HEK293 (cell line): Measurements from ENCODE around the gene EPHB1.

Source experiments
- CTCF ChIP-seq: fragments of 450-650 bp; formaldehyde crosslinking; IDR thresholded peaks from 2 replicates; pipeline ENCODE4 v1.5.1; 2016; ENCODE audit warnings: missing biosample characterization, missing genetic modification characterization
- HOXA7 ChIP-seq: sonication (generic); formaldehyde crosslinking; IDR thresholded peaks from 2 replicates; pipeline ENCODE4 v1.8.1; 2022; ENCODE audit warnings: missing genetic modification reagents, borderline replicate concordance
- SETDB1 ChIP-seq: IDR thresholded peaks from one replicate; pipeline ENCODE4 v1.6.1; 2017; ENCODE audit warnings: mild to moderate bottlenecking, low read length, moderate library complexity, mixed read lengths; ENCODE audit not compliant: insufficient read length
- ZBTB49 ChIP-seq: fragments of 450-650 bp; formaldehyde crosslinking; IDR thresholded peaks from 2 replicates; pipeline ENCODE4 v1.5.1; 2016; ENCODE audit warnings: missing biosample characterization, missing genetic modification characterization, low read depth
- ZNF10 ChIP-seq: fragments of 450-650 bp; formaldehyde crosslinking; IDR thresholded peaks from 2 replicates; pipeline ENCODE4 v1.5.1; 2017; ENCODE audit warnings: missing biosample characterization, missing genetic modification characterization
- ZNF114 ChIP-seq: fragments of 450-650 bp; formaldehyde crosslinking; IDR thresholded peaks from 2 replicates; pipeline ENCODE4 v1.5.0; 2017; ENCODE audit warnings: missing biosample characterization, missing genetic modification characterization
- ZNF239 ChIP-seq: fragments of 450-650 bp; formaldehyde crosslinking; IDR thresholded peaks from 2 replicates; pipeline ENCODE4 v1.5.1; 2016; ENCODE audit warnings: missing biosample characterization, missing genetic modification characterization
- ZNF274 ChIP-seq, 2 experiments: fragments of 200-500 bp in 1 of 2; fragments of 450-650 bp in 1 of 2; sonication (Bioruptor generic) in 1 of 2; formaldehyde crosslinking in 1 of 2; IDR thresholded peaks; 2 replicates each; pipeline versions ENCODE4 v1.5.1 to v1.6.1; 2014 to 2016; ENCODE audit warnings: borderline replicate concordance in 1 of 2, inconsistent platforms in 1 of 2, low read length in 1 of 2, missing biosample characterization in 1 of 2, missing genetic modification characterization in 1 of 2
- ZNF48 ChIP-seq: fragments of 450-650 bp; formaldehyde crosslinking; IDR thresholded peaks from 2 replicates; pipeline ENCODE4 v1.5.1; 2016; ENCODE audit warnings: missing biosample characterization, missing genetic modification characterization
- ZNF544 ChIP-seq: fragments of 450-650 bp; formaldehyde crosslinking; IDR thresholded peaks from 2 replicates; pipeline ENCODE4 v1.5.0; 2017; ENCODE audit warnings: missing biosample characterization, missing genetic modification characterization
- ZNF792 ChIP-seq: fragments of 450-650 bp; formaldehyde crosslinking; IDR thresholded peaks from 2 replicates; pipeline ENCODE4 v1.5.1; 2016; ENCODE audit warnings: missing biosample characterization, missing genetic modification characterization
- TF ChIP-seq, protein P1 (sequence below): fragments of 450-650 bp; formaldehyde crosslinking; IDR thresholded peaks from 2 replicates; pipeline ENCODE4 v1.5.1; 2016; ENCODE audit warnings: missing biosample characterization, missing genetic modification characterization
- TF ChIP-seq, protein P2 (sequence below): fragments of 450-650 bp; formaldehyde crosslinking; IDR thresholded peaks from 2 replicates; pipeline ENCODE4 v1.5.1; 2016; ENCODE audit warnings: missing biosample characterization, missing genetic modification characterization
- TF ChIP-seq, protein P3 (sequence below): fragments of 450-650 bp; formaldehyde crosslinking; IDR thresholded peaks from 2 replicates; pipeline ENCODE4 v1.5.1; 2016; ENCODE audit warnings: missing biosample characterization, missing genetic modification characterization

DNA sequence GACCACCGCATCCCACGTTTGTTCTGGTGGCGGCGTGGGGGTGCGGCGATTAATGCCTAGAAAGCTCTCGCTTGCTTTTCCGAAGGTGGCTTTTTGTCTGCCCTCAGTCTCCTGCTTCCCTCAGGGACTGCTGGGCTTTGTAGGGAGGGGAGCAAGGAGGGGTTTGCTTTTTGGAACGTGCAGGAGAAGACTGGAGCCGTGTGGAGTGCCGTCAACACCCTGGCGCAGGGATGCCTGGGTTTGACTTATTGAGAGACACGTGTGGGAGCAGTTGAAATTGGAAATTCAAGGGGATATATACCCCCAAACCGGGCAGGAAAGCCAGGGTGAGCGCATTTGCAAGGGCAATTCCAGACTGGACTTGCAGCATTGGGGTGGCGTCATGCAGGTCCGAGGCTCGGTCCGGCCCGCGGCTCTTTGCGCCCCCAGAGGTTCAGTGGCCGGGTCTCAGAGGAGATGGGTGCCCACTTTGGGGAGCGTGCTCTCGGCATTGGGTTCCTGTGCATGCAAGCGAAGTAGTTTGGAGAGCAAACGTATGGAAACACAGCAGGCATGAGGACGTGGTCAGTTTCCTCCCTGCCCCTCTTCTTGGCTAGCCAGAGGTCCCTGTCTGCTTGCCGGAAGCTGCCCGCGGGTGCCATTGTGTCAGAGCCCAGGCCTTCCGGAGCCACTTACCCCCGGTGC is 2.1 kb downstream of the EPHB1 start:
- TF ChIP-seq ZNF792 (tag by site-specific recombination) = no peak
- TF ChIP-seq HOXA7 (CRISPR knock-in tag) = no peak
- no peak for TF ChIP-seq ZNF48 (tag by site-specific recombination)
- TF ChIP-seq SETDB1 = no peak
- TF ChIP-seq ZBTB49 (tag by site-specific recombination) = no peak
- TF ChIP-seq CTCF (tag by site-specific recombination) = no peak
- no peak for TF ChIP-seq ZNF544 (tag by site-specific recombination)
- TF ChIP-seq ZNF114 (tag by site-specific recombination) = no peak
- TF ChIP-seq ZNF10 (tag by site-specific recombination) = no peak
- TF ChIP-seq, protein P1, sequence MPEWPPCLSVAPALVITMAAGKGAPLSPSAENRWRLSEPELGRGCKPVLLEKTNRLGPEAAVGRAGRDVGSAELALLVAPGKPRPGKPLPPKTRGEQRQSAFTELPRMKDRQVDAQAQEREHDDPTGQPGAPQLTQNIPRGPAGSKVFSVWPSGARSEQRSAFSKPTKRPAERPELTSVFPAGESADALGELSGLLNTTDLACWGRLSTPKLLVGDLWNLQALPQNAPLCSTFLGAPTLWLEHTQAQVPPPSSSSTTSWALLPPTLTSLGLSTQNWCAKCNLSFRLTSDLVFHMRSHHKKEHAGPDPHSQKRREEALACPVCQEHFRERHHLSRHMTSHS (tag by site-specific recombination) = no peak
- TF ChIP-seq, protein P2, sequence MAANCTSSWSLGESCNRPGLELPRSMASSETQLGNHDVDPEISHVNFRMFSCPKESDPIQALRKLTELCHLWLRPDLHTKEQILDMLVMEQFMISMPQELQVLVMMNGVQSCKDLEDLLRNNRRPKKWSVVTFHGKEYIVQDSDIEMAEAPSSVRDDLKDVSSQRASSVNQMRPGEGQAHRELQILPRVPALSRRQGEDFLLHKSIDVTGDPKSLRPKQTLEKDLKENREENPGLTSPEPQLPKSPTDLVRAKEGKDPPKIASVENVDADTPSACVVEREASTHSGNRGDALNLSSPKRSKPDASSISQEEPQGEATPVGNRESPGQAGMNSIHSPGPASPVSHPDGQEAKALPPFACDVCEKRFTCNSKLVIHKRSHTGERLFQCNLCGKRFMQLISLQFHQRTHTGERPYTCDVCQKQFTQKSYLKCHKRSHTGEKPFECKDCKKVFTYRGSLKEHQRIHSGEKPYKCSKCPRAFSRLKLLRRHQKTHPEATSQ (tag by site-specific recombination) = no peak
- no peak for TF ChIP-seq ZNF239 (tag by site-specific recombination)
- TF ChIP-seq, protein P3, sequence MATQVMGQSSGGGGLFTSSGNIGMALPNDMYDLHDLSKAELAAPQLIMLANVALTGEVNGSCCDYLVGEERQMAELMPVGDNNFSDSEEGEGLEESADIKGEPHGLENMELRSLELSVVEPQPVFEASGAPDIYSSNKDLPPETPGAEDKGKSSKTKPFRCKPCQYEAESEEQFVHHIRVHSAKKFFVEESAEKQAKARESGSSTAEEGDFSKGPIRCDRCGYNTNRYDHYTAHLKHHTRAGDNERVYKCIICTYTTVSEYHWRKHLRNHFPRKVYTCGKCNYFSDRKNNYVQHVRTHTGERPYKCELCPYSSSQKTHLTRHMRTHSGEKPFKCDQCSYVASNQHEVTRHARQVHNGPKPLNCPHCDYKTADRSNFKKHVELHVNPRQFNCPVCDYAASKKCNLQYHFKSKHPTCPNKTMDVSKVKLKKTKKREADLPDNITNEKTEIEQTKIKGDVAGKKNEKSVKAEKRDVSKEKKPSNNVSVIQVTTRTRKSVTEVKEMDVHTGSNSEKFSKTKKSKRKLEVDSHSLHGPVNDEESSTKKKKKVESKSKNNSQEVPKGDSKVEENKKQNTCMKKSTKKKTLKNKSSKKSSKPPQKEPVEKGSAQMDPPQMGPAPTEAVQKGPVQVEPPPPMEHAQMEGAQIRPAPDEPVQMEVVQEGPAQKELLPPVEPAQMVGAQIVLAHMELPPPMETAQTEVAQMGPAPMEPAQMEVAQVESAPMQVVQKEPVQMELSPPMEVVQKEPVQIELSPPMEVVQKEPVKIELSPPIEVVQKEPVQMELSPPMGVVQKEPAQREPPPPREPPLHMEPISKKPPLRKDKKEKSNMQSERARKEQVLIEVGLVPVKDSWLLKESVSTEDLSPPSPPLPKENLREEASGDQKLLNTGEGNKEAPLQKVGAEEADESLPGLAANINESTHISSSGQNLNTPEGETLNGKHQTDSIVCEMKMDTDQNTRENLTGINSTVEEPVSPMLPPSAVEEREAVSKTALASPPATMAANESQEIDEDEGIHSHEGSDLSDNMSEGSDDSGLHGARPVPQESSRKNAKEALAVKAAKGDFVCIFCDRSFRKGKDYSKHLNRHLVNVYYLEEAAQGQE (tag by site-specific recombination) = no peak
- TF ChIP-seq ZNF274 (IDR thresholded peaks at IDR 0.05; ENCODE audit: low read length) = no peak
- no peak for TF ChIP-seq ZNF274 (tag by site-specific recombination; IDR thresholded peaks at IDR 0.05; ENCODE audit: borderline replicate concordance)
